Umbilical cord (tissue), 2 donors: ENCODE data around the gene BTG4. TPM values are rescaled to one million over a fixed set of nuclear protein-coding genes. Genes with fewer than 3 reads are reported as not detected.

Source experiments
- DNase-seq: peaks from one replicate; pipeline ENCODE4 v3.0.0-alpha.2; 2015; ENCODE audit warnings: low spot score
- total RNA-seq: library from RNA; depleted of rRNA; stranded (reverse); fragments of >200 nt; gene quantifications from one replicate; pipeline ENCODE4 v1.2.3, GENCODE V29; 2014; ENCODE audit warnings: low replicate concordance; ENCODE audit not compliant: insufficient read depth

Gene BTG4
- total RNA-seq, 1 donor from 2014 or later = 5.5 TPM

- DNase-seq = no peak
These were observed 18.1 kb downstream of the BTG4 start for GRCh38 chr11:111494040-111494439.

GRCh38 chr11:111490496-111490895 lies 21.7 kb downstream of the BTG4 start:
- DNase-seq = no peak

- DNase-seq = no peak
These were observed 28.8 kb downstream of the BTG4 start for GRCh38 chr11:111483431-111483830.

GRCh38 chr11:111479666-111480065 lies 32.5 kb downstream of the BTG4 start:
- DNase-seq = no peak

GRCh38 chr11:111477898-111478297 lies 34.3 kb downstream of the BTG4 start:
- DNase-seq = no peak

- no peak for DNase-seq
These were observed 35.2 kb downstream of the BTG4 start for GRCh38 chr11:111476956-111477355.

GRCh38 chr11:111476366-111476765 lies 35.8 kb downstream of the BTG4 start:
- DNase-seq = no peak

- DNase-seq = no peak
These were observed 37.8 kb downstream of the BTG4 start for GRCh38 chr11:111474432-111474831.

GRCh38 chr11:111472228-111472627 lies 40.0 kb downstream of the BTG4 start:
- no peak for DNase-seq

DNA sequence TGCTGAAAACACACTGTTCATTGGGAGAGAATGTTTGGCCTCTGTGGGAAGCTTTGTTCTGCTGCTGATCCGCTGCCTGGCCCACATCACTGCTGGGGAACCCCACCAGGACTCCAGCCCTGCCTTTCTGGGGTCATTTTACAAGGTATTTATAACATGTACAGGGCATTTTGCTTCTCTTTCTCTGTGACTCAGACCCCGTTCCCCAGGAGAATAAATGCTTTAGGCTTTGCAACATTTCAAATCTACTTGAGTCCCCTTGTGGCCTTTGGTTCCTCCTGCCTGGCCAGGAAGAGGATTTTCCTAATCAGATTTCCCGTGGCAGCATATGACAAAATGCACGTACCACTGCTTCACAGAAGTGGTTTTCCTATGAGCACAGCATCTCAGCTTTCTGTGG lies 43.0 kb downstream of the BTG4 start:
- peak; percentile 57 for DNase-seq

- no peak for DNase-seq
These were observed 45.6 kb downstream of the BTG4 start for GRCh38 chr11:111466615-111467014.

- no peak for DNase-seq
These were observed 46.8 kb downstream of the BTG4 start for GRCh38 chr11:111465400-111465799.

DNA sequence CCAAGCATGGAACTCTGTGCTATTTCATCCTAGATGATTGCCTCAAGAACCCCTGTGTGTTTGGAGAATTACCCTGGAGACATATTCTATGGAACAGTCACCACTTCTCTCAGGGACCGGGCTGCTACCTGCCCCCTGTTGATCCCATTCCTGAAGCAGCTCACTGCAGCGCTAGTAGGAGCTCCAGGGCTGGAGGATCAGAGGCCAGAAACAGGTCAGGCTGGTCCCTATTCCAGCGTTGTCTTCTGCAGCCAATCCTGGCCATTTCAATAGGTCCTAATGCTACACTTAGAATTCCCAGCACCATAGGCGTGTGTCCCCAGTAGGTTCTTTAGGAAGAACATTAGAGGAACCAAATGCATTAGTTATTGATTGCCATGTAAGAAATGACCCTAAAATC lies 48.9 kb downstream of the BTG4 start:
- DNase-seq = no peak

DNA sequence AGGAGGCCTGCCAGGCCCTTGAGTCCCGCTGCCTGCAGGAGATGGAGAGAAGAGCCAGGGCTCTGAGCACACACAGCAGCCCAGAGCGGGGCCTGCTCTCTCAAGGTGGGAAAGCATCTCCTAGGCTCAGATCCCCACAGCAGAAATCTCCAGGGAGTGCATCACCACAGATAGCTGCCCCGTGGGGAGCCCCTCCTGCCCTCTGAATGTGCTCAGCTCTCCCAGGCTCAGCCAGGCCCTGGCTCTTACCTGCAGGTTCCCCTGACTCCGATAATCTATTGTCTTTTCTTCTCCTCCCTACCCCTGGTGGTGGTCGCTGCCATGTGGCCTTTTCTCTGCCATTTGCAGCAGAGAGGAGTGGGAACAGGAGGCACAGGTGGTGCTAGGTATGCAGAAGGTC lies 49.9 kb downstream of the BTG4 start:
- DNase-seq = no peak

DNA sequence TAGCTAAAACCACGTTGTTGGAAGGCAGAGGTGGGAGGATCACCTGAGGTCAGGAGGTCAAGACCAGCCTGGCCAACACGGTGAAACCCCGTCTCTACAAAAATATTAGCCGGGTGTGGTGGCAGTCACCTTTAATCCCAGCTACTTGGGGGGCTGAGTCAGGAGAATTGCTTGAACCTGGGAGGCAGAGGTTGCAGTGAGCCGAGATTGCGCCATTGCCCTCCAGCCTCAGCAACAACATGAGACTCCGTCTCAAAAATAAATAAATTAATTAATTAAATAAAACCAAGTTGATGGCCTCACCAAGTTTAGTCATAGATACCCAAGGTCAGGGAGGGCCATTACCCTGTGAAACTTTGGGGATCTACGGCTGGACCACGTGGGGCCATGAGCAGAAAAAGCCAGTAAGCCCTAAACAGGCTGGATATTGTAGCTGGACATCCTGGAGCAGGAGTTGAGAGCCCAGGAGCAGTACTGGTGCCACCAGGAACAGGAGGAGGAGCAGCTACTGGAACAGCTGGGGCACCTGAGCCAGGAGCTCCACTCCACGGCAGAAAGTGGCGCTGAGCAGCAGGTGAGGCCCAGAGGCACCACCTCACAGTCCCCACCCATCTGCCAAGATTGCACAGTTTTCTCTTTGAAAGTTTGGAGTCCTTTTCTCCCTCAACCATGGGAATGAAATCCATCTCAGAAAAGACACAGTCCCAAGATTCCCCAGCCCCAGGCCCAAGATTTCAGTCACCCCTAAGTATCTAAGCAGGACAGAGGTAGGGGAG lies 50.5 kb downstream of the BTG4 start:
- no peak for DNase-seq

- DNase-seq = peak; percentile 31
These were observed 51.3 kb downstream of the BTG4 start for GRCh38 chr11:111460856-111461255.

GRCh38 chr11:111460340-111460739 lies 51.8 kb downstream of the BTG4 start:
- no peak for DNase-seq

DNA sequence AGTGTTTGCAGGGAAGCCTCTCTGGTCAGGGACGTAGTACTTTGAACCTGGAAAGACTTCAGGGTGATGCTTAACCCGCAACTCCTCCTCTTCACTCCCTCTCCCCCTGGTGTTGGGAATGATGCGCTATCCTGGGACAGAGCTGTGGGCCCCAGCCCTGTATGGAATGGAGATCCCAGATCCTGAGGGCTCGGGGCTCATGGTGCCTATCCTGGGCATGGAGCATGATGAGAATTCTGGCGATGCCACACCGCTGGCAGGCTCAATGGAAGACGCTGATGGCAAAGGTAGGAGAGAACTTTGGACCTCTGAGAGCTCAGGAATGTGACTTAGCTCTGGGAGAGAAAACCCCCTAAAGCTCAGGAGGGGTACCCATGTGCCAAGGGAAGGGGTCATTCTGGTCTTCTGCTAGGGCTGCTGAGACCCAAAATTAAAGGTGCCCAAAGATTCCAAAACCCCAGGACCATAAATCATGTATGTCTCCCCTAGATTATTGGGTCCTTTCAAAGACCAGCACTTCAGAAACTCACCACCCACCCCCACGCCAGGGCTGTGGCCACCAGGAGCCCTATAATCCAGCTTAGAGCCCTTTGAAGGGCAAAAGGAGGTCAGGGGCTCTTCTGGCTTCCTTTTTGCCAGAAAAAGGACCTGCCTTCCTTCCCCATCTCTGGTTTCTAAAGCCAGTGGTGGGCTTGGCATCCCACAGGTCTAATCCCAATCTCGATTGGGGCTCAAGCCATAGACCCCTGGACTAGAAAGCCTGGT lies 52.5 kb downstream of the BTG4 start:
- DNase-seq = no peak

DNA sequence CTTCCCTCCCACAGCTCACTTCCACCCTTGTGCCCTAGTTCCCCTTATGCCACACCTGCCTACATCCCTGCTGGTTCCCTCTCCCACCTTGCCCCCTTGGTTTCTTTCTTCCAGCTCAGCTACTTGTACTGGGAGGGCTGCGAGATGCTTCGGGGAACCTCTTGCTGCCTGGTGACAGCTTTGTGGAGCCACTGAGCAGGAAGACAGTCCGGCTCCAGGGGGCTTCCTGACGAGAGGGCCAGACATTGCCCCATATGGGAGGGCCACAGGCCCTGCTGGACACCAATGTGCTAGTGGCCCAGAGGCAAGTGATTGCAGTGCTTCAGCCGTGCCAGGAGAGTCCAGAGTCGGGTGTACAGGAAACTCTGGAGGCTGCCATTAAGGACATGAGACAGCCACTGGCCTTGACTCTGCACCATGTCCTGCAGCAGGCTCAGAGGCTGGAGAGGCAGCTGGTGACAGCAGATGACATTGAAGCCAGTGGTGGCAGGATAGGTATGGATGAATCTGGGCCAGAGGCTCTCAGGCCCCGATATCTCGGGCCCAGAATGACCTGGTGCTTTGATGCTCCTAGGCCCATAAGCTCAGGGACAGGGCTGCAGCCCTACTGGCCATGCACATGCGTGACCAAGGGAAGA lies 54.3 kb downstream of the BTG4 start:
- no peak for DNase-seq

GRCh38 chr11:111456859-111457730 lies 55.1 kb downstream of the BTG4 start:
- DNase-seq = no peak

DNA sequence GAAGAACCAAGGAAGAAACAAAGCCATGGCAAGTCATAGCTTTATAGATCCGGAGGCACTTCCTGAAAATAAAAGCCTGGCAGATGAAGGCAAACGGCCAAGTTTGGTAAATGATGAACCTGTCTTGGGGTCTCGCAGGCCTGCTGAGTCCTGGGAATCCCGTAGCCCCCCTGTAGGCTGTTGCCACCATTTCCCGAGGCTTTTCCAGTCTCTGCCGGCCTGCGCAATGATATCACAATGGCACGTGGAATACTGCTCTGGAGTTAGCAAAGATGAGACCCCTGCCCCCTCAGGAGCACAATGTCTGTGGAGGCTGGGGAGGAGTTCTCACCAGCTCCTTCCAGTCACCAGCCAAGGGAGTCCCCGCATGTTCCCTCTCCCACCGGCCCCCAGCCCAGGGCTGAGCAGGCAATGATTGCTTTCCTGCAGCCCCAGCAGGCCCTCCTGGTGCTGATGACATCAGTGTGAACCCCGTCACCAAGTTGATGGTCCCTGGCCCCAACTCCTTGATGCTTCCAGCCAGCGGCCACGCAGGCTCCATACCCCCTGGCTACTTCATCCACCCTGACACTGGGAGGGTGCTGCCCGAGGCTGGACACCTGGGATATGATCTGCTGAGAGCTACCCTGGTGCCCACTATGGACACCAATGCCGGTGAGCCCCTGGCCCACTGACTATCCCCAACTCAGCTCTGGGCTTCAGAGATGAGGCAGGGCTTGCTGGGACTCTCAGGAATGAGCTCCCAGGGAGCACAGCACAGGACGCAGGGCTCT lies 55.9 kb downstream of the BTG4 start:
- no peak for DNase-seq
